ENCODE measurements around the gene FBXL7. TPM values are rescaled to one million over a fixed set of nuclear protein-coding genes. Genes with fewer than 3 reads are reported as not detected.

FBXL7 gene
- total RNA-seq, 1 donor from 2014 or later: 13.3 TPM

DNA sequence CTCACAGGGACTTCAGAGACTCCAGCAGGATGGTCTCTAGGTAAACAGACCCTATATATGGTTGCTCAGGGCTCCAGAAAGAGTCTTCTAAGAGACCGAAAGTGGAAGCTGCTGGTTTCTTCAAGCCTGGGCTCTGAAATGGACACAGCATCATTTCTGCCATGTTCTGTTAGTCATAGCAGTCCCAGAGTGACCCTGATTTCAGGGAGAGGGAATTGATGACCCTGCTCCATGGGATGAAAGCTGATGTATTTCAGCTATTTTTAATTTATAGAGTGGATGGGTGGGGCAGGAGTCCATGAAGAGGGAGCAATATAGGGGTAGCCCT is 135.3 kb downstream of the FBXL7 start:
- H3K27ac ChIP-seq: no peak overlapping the region
- H3K36me3 ChIP-seq: no peaks in the 10 kb centered on the region
- TF ChIP-seq, protein P1, sequence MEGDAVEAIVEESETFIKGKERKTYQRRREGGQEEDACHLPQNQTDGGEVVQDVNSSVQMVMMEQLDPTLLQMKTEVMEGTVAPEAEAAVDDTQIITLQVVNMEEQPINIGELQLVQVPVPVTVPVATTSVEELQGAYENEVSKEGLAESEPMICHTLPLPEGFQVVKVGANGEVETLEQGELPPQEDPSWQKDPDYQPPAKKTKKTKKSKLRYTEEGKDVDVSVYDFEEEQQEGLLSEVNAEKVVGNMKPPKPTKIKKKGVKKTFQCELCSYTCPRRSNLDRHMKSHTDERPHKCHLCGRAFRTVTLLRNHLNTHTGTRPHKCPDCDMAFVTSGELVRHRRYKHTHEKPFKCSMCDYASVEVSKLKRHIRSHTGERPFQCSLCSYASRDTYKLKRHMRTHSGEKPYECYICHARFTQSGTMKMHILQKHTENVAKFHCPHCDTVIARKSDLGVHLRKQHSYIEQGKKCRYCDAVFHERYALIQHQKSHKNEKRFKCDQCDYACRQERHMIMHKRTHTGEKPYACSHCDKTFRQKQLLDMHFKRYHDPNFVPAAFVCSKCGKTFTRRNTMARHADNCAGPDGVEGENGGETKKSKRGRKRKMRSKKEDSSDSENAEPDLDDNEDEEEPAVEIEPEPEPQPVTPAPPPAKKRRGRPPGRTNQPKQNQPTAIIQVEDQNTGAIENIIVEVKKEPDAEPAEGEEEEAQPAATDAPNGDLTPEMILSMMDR (IDR thresholded peaks at IDR 0.05): no peak
- ATAC-seq (no peak), DNase-seq (no peak)
- H3K4me3 ChIP-seq: no peak overlapping the region
- H3K9me3 ChIP-seq: no peaks in the 10 kb centered on the region
- intact Hi-C loops (cut with DNase I): no loop called here
- no peaks in the 10 kb centered on the region for H3K4me1 ChIP-seq
- H3K27me3 ChIP-seq: no peaks in the 10 kb centered on the region

DNA sequence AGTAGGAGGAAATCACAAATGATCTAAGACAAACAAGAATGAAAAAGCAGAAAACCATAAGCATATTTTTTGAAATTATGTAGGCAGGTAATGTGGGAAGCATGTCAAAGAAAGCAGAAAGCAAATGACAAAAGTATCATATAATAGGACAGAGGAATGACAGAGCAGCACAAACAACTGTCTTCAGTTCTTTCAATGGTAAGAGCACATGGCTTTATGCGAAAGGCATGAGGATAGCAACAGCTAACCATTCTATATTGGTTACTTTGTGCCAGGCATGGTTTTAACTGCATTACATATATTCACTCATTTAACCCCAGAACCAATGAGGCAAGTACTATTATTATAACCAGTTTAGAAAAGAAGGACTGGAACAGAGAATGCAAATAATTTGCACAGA is 137.4 kb downstream of the FBXL7 start:
- intact Hi-C loops (cut with DNase I): no loop called here

DNA sequence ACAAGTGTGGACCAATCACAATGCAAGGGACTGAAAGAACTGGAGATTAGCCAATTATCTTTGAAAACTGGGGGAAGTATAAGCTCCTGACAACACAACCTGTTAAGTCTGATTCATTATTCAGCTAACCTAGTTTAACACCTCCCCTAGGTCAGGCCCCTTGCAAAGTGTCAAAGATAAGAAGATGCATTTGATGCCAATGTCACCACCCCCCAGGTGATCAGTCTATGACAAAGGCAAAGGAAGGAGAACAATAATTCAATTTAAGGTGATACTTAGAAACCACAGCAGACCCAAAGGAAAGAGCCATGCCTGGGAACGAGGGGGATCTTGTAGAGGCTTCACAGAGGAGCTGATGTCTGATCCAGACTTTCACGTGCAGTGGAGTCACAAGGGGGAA is 137.9 kb downstream of the FBXL7 start:
- Histone ChIP-seq H3K4me3 (no peak overlapping the region), H3K36me3 (no peaks in the 10 kb centered on the region), H3K4me1 (no peaks in the 10 kb centered on the region), H3K27ac (no peak overlapping the region), H3K27me3 (no peaks in the 10 kb centered on the region), H3K9me3 (no peaks in the 10 kb centered on the region)
- ATAC-seq (no peak), DNase-seq (no peak)
- TF ChIP-seq, protein P1 (IDR thresholded peaks at IDR 0.05): no peak
- intact Hi-C loops (cut with DNase I): no loop called here

More for the DNA sequence above, 137.4 kb downstream of the FBXL7 start:
- no peak overlapping the region for H3K4me3 ChIP-seq
- TF ChIP-seq, protein P1 (IDR thresholded peaks at IDR 0.05): no peak
- no peak overlapping the region for H3K27ac ChIP-seq
- no peak for ATAC-seq
- no peak for DNase-seq
- H3K9me3 ChIP-seq: no peaks in the 10 kb centered on the region
- no peaks in the 10 kb centered on the region for H3K27me3 ChIP-seq
- H3K36me3 ChIP-seq: no peaks in the 10 kb centered on the region
- H3K4me1 ChIP-seq: no peaks in the 10 kb centered on the region

DNA sequence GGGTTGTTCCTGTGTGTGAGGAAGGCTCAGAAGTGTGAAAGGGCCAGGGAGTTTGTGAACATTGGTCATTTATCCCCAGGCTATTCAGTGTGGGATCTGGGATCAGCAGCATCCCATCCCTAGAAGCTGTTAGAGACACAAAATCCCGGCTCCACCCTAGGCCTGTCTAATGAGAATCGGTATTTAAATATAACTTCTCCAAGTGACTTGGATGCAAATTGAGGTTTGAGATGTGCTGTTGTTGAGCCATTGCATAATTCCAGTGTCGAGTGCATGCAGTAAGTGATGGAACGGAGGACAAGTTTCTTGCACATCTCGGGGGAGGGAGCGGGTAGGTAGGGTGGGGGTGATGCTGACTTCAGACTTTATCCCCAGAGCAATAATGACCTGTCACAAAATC is 138.3 kb downstream of the FBXL7 start:
- intact Hi-C loops (cut with DNase I): no loop called here
- TF ChIP-seq, protein P1 (IDR thresholded peaks at IDR 0.05): no peak
- Histone ChIP-seq H3K36me3 (no peaks in the 10 kb centered on the region), H3K9me3 (no peaks in the 10 kb centered on the region), H3K4me3 (no peak overlapping the region), H3K27me3 (no peaks in the 10 kb centered on the region), H3K27ac (no peak overlapping the region), H3K4me1 (no peaks in the 10 kb centered on the region)
- no peak for DNase-seq
- ATAC-seq: no peak

DNA sequence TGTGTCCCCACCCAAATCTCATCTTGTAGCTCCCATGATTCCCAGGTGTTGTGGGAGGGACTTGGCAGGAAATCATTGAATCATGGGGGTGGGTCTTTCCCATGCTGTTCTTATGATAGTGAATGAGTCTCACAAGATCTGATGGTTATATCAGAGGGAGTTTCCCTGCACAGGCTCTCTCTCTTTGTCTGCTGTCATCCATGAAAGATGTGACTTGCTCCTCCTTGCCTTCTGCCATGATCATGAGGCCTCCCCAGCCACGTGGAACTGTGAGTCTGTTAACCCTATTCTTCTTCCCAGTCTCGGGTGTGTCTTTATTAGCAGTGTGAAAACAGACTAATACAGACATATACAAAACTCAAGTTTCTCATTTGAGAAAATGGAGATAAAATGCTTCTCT is 139.3 kb downstream of the FBXL7 start:
- intact Hi-C loops (cut with DNase I): no loop called here
- no peaks in the 10 kb centered on the region for H3K27me3 ChIP-seq
- ATAC-seq: no peak
- no peaks in the 10 kb centered on the region for H3K36me3 ChIP-seq
- H3K9me3 ChIP-seq: no peaks in the 10 kb centered on the region
- TF ChIP-seq, protein P1 (IDR thresholded peaks at IDR 0.05): no peak
- H3K4me3 ChIP-seq: no peak overlapping the region
- no peak for DNase-seq
- H3K27ac ChIP-seq: no peak overlapping the region
- H3K4me1 ChIP-seq: no peaks in the 10 kb centered on the region

DNA sequence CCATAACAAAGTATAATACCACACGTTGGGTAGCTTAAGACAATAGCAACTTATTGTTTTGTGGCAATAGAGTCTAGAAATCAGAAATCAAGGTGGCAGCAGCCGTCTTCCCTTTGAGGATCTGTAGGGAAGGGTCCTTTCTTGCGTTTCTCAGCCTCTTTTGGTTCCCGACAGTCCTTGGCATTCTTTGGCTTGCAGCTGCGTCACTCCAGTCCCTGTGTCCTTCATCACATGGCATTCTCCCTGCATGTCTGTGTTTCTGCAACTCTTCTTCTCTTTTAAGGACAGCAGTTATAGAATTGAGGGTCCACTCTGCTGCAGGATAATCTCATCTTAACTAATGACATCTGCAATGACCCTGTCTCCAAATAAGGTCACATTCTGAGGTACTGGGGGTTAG is 140.1 kb downstream of the FBXL7 start:
- Histone ChIP-seq H3K27me3 (no peaks in the 10 kb centered on the region), H3K27ac (no peak overlapping the region), H3K9me3 (no peaks in the 10 kb centered on the region), H3K36me3 (no peaks in the 10 kb centered on the region), H3K4me1 (peaks cover 4% of the 10 kb centered on the region), H3K4me3 (no peak overlapping the region)
- intact Hi-C loops (cut with DNase I): no loop called here
- TF ChIP-seq, protein P1 (IDR thresholded peaks at IDR 0.05): no peak
- DNase-seq (no peak), ATAC-seq (no peak)
